ENCODE data around the gene DGKZ. TPM values are rescaled to one million over a fixed set of nuclear protein-coding genes. Genes with fewer than 3 reads are reported as not detected.

The DGKZ gene
- total RNA-seq, 1 donor from 2014 or later = 123 TPM

DNA sequence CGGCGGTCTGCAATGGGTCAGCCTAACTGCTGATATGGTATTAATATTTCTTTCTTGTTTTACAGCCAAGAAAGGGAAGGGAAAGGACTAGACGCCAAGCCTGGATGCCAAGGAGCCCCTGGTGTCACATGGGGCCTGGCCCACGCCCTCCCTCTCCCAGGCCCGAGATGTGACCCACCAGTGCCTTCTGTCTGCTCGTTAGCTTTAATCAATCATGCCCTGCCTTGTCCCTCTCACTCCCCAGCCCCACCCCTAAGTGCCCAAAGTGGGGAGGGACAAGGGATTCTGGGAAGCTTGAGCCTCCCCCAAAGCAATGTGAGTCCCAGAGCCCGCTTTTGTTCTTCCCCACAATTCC lies 36.1 kb downstream of the DGKZ start:
- intact Hi-C loops (cut with DNase I) = loop anchor here (10.0 kb wide), 1 partner anchor 231 kb away; the partner anchor contains the start of genes ATG13 and HARBI1
- no peak for TF ChIP-seq CTCF (IDR thresholded peaks at IDR 0.05)
- DNase-seq (ENCODE audit: low spot score in 2 of 2) = no peak
- peaks cover 5 to 7% of the 10 kb centered on the region in 2 donors for H3K4me1 ChIP-seq
- peaks cover 14% of the 10 kb centered on the region for H3K27me3 ChIP-seq
- H3K9me3 ChIP-seq = no peaks in the 10 kb centered on the region
- no peak overlapping the region for H3K27ac ChIP-seq
- no peak overlapping the region for H3K4me3 ChIP-seq
- H3K36me3 ChIP-seq = no peaks in the 10 kb centered on the region

GRCh38 chr11:46383974-46384701 lies 36.9 kb downstream of the DGKZ start:
- DNase-seq (ENCODE audit: low spot score in 2 of 2) = no peak
- TF ChIP-seq CTCF (IDR thresholded peaks at IDR 0.05) = no peak
- Histone ChIP-seq H3K9me3 (no peaks in the 10 kb centered on the region), H3K27me3 (peaks cover 14% of the 10 kb centered on the region), H3K4me3 (no peak overlapping the region), H3K27ac (no peak overlapping the region), H3K36me3 (no peaks in the 10 kb centered on the region), H3K4me1 (peaks cover 7% of the 10 kb centered on the region in 2 donors)
- intact Hi-C loops (cut with DNase I) = loop anchor here (10.0 kb wide), 1 partner anchor 231 kb away; the partner anchor contains the start of genes ATG13 and HARBI1

DNA sequence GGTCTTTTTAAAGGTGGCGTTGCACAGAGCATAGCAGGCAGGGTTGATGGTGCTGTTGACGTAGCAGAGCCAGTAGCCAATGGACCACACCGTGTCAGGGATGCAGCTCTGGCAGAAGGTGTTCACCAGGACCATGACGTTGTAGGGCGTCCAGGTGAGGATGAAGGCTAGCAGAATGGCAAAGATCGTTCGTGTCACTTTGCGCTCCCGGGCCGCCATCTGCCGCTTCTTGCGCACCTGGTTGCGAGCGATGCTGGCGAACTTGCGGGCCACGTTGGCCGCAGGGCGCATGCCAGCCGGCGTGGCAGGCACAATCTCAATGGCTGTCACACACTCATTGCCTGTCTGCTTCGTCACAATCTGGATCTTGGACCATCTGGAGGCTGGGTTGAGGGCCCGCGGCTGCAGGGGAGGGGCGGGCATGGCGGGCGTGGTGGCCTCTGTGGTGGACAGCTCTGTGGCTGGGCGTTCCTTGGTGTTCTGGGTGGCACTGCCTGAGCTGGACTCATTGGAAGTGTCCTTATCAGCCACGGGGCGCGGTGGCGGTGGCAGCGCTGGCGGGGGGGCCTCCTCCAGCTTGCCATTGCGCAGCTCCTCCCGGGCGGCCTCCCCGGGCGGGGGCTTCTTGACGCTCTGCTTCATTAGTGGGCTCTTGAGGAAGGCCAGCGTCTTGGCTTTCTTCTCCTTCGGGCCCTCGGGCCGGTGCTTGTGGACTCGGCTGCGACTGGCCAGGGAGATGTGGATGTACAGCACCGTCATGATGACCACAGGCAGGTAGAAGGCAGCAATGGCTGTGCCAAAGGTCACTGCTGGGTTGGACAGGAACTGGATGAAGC lies 38.1 kb downstream of the DGKZ start:
- H3K4me1 ChIP-seq = peaks cover 11 to 17% of the 10 kb centered on the region in 2 donors
- H3K36me3 ChIP-seq = no peaks in the 10 kb centered on the region
- H3K27me3 ChIP-seq = peaks cover 14% of the 10 kb centered on the region
- DNase-seq (ENCODE audit: low spot score in 2 of 2) = no peak
- no peaks in the 10 kb centered on the region for H3K9me3 ChIP-seq
- H3K4me3 ChIP-seq = no peak overlapping the region
- intact Hi-C loops (cut with DNase I) = loop anchor here (10.0 kb wide), 1 partner anchor 229 kb away; the partner anchor contains the start of genes ATG13 and HARBI1
- no peak for TF ChIP-seq CTCF (IDR thresholded peaks at IDR 0.05)
- H3K27ac ChIP-seq = no peak overlapping the region

- intact Hi-C loops (cut with DNase I) = loop anchor here (10.0 kb wide), 1 partner anchor 229 kb away; the partner anchor contains the start of genes ATG13 and HARBI1
Observed at GRCh38 chr11:46386005-46386578, 38.8 kb downstream of the DGKZ start.

More at GRCh38 chr11:46386005-46386578, 38.8 kb downstream of the DGKZ start:
- Histone ChIP-seq H3K27me3 (peaks cover 21% of the 10 kb centered on the region), H3K27ac (no peak overlapping the region), H3K4me3 (no peak overlapping the region), H3K4me1 (peaks cover 11 to 17% of the 10 kb centered on the region in 2 donors), H3K36me3 (no peaks in the 10 kb centered on the region), H3K9me3 (no peaks in the 10 kb centered on the region)
- no peak for DNase-seq (ENCODE audit: low spot score in 2 of 2)
- TF ChIP-seq CTCF (IDR thresholded peaks at IDR 0.05) = no peak
